SK-N-SH treated with all-trans-retinoic acid at 6 μM for 48 hours (cell line): ENCODE data around the gene PPARA.

Experiments
- ATAC-seq: fragments of 200-7000 bp; cut with Tn5 transposase; 3 replicates; pipeline ENCODE4 v1.9.1; 2020; ENCODE audit warnings: mild to moderate bottlenecking, moderate library complexity
- ARNTL ChIP-seq: fragments of 450-650 bp; formaldehyde crosslinking; IDR thresholded peaks from 2 replicates; pipeline ENCODE4 v1.5.0; 2020; ENCODE audit warnings: low read depth, mild to moderate bottlenecking, moderate library complexity, borderline replicate concordance
- CREB5 ChIP-seq: fragments of 250-450 bp; sonication (Bioruptor Pico); IDR thresholded peaks from 2 replicates; pipeline ENCODE4 v1.5.1; 2020; ENCODE audit warnings: low read depth, mild to moderate bottlenecking, moderate library complexity
- CSDC2 ChIP-seq: fragments of 250-450 bp; sonication (Bioruptor Pico); IDR thresholded peaks from 2 replicates; pipeline ENCODE4 v1.5.0; 2020; ENCODE audit warnings: mild to moderate bottlenecking, moderate library complexity
- CSRNP3 ChIP-seq: fragments of 250-450 bp; sonication (Bioruptor Pico); IDR thresholded peaks from 2 replicates; pipeline ENCODE4 v1.5.1; 2021; ENCODE audit warnings: mild to moderate bottlenecking, moderate library complexity
- ESRRG ChIP-seq: fragments of 250-450 bp; sonication (Bioruptor Pico); IDR thresholded peaks from 2 replicates; pipeline ENCODE4 v1.6.1; 2021; ENCODE audit warnings: mild to moderate bottlenecking
- GLIS3 ChIP-seq: fragments of 250-450 bp; sonication (Bioruptor Pico); IDR thresholded peaks from 2 replicates; pipeline ENCODE4 v1.5.0; 2020; ENCODE audit warnings: mild to moderate bottlenecking, moderate library complexity
- ISL1 ChIP-seq: fragments of 250-450 bp; sonication (Bioruptor Pico); IDR thresholded peaks from 2 replicates; pipeline ENCODE4 v2.1.2; 2022; ENCODE audit warnings: mild to moderate bottlenecking, moderate library complexity
- OSR1 ChIP-seq: fragments of 250-450 bp; sonication (Bioruptor Pico); IDR thresholded peaks from 2 replicates; pipeline ENCODE4 v1.8.0; 2022; ENCODE audit warnings: moderate library complexity, mild to moderate bottlenecking, inconsistent platforms
- PATZ1 ChIP-seq: fragments of 250-450 bp; sonication (Bioruptor Pico); IDR thresholded peaks from 2 replicates; pipeline ENCODE4 v1.8.0; 2020; ENCODE audit warnings: mild to moderate bottlenecking, moderate library complexity, borderline replicate concordance
- PPARA ChIP-seq: fragments of 250-450 bp; sonication (Bioruptor Pico); IDR thresholded peaks from 2 replicates; pipeline ENCODE4 v1.5.0; 2020; ENCODE audit warnings: mild to moderate bottlenecking, borderline replicate concordance
- RARB ChIP-seq: fragments of 250-450 bp; sonication (Bioruptor Pico); IDR thresholded peaks from 2 replicates; pipeline ENCODE4 v1.8.0; 2021; ENCODE audit warnings: mild to moderate bottlenecking, moderate library complexity
- SNAI2 ChIP-seq: fragments of 250-450 bp; sonication (Bioruptor Pico); IDR thresholded peaks from 2 replicates; pipeline ENCODE4 v1.5.0; 2020; ENCODE audit warnings: mild to moderate bottlenecking, moderate library complexity
- TCF4 ChIP-seq: fragments of 250-450 bp; sonication (Bioruptor Pico); IDR thresholded peaks from 2 replicates; pipeline ENCODE4 v1.8.0; 2021; ENCODE audit warnings: mild to moderate bottlenecking, moderate library complexity, borderline replicate concordance
- TSHZ2 ChIP-seq: fragments of 250-450 bp; sonication (Bioruptor Pico); IDR thresholded peaks from 2 replicates; pipeline ENCODE4 v1.5.0; 2020; ENCODE audit warnings: mild to moderate bottlenecking, moderate library complexity
- ZC3H10 ChIP-seq: fragments of 250-450 bp; sonication (Bioruptor Pico); IDR thresholded peaks from 2 replicates; pipeline ENCODE4 v1.5.1; 2021; ENCODE audit warnings: mild to moderate bottlenecking, moderate library complexity
- ZFP3 ChIP-seq: fragments of 250-450 bp; sonication (Bioruptor Pico); IDR thresholded peaks from 2 replicates; pipeline ENCODE4 v1.5.0; 2020; ENCODE audit warnings: mild to moderate bottlenecking, moderate library complexity
- ZNF565 ChIP-seq: fragments of 450-650 bp; formaldehyde crosslinking; conservative IDR thresholded peaks from 2 replicates; pipeline ENCODE4 v1.5.0; 2020; ENCODE audit warnings: low read depth, mild to moderate bottlenecking, moderate library complexity
- ZNF70 ChIP-seq: fragments of 450-650 bp; formaldehyde crosslinking; IDR thresholded peaks from 2 replicates; pipeline ENCODE4 v1.5.0; 2020; ENCODE audit warnings: mild to moderate bottlenecking, moderate library complexity
- ZNF8 ChIP-seq: fragments of 450-650 bp; formaldehyde crosslinking; IDR thresholded peaks from 2 replicates; pipeline ENCODE4 v1.5.0; 2020; ENCODE audit warnings: mild to moderate bottlenecking, moderate library complexity
- TF ChIP-seq, protein P1 (sequence below): fragments of 250-450 bp; sonication (Bioruptor Pico); IDR thresholded peaks from 2 replicates; pipeline ENCODE4 v1.8.0; 2021; ENCODE audit warnings: low read depth, mild to moderate bottlenecking, moderate library complexity, borderline replicate concordance

PPARA gene

DNA sequence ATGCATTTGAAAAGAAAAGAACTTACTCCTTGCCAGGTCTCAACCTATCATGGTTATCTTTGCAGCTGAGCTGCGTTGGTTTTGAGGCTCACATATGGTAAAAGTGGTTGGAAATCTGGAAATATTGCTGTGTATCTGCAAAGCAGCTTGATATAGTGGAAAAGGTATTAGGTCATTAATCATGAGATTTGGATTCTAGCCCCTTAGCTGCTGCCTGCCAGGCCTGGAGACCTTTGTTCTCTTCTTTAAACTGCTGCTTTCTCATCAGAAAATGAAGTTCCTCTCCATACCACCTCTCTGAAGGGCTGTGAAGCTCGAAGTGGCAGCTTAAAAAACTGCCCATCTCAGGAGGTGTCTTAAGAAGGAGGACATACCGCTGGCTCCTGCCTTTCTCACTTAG lies 5.7 kb downstream of the PPARA start:
- ATAC-seq, result no peak
- TF ChIP-seq, protein P1, sequence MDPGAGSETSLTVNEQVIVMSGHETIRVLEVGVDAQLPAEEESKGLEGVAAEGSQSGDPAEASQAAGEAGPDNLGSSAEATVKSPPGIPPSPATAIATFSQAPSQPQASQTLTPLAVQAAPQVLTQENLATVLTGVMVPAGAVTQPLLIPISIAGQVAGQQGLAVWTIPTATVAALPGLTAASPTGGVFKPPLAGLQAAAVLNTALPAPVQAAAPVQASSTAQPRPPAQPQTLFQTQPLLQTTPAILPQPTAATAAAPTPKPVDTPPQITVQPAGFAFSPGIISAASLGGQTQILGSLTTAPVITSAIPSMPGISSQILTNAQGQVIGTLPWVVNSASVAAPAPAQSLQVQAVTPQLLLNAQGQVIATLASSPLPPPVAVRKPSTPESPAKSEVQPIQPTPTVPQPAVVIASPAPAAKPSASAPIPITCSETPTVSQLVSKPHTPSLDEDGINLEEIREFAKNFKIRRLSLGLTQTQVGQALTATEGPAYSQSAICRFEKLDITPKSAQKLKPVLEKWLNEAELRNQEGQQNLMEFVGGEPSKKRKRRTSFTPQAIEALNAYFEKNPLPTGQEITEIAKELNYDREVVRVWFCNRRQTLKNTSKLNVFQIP (CRISPR knock-in tag), result no peak
- TF ChIP-seq ISL1 (CRISPR knock-in tag), result no peak
- TF ChIP-seq ZNF70, result no peak
- TF ChIP-seq OSR1, result no peak
- TF ChIP-seq GLIS3 (CRISPR knock-in tag), result no peak
- TF ChIP-seq ZFP3 (CRISPR knock-in tag), result no peak
- no peak for TF ChIP-seq CREB5 (CRISPR knock-in tag)
- TF ChIP-seq RARB (CRISPR knock-in tag), result no peak
- no peak for TF ChIP-seq PPARA
- no peak for TF ChIP-seq ESRRG (CRISPR knock-in tag)
- TF ChIP-seq SNAI2, result no peak

DNA sequence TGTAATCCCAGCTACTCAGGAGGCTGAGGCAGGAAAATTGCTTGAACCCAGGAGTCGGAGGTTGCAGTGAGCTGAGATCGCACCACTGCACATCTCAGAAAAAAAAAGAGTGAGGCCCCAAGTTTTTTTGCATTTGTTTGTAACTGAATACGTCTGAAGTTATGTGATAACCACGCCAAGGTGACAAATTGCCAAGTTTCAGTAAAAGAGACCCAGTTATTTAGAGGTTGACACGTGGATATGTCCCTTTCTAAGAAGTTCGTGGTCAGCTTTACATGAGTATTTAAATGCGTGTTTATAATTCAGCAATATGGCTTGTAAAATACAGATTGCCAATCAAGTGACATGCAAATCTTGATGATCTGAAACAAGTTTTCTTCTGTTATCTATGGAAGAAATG lies 8.0 kb downstream of the PPARA start:
- no peak for ATAC-seq
- TF ChIP-seq GLIS3 (CRISPR knock-in tag) (no peak), CSRNP3 (CRISPR knock-in tag) (no peak), SNAI2 (no peak), CREB5 (CRISPR knock-in tag) (no peak), TSHZ2 (no peak), ARNTL (CRISPR knock-in tag) (no peak), PPARA (no peak), PATZ1 (no peak), TCF4 (CRISPR knock-in tag) (no peak), ZFP3 (CRISPR knock-in tag) (no peak)

DNA sequence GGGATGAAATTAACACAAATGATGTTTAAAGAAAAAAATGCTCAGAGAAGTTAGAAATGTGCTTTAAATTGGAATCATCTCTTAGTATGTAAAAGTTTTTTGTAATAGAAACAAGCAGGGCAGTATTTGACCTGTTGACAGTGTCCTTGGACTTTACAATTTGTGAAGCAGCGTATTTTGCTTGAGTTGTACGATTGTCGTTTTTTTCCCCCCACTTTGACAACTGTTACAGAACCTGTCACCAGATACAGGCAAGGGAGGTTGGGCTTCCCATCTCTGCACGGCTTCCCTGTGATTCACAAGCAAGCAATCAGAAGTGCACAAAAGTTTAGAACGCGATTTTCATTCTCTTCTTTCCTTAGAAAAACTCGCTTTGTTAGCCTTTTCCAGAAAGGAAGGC lies 8.9 kb downstream of the PPARA start:
- ATAC-seq, result no peak
- TF ChIP-seq, protein P1 (CRISPR knock-in tag), result no peak
- TF ChIP-seq CSRNP3 (CRISPR knock-in tag), result no peak
- TF ChIP-seq PATZ1, result no peak
- TF ChIP-seq ZNF565, result no peak
- TF ChIP-seq ZC3H10 (CRISPR knock-in tag), result no peak
- no peak for TF ChIP-seq GLIS3 (CRISPR knock-in tag)
- TF ChIP-seq CSDC2 (CRISPR knock-in tag), result no peak
- no peak for TF ChIP-seq ZNF8
- no peak for TF ChIP-seq CREB5 (CRISPR knock-in tag)
- TF ChIP-seq PPARA, result no peak
- no peak for TF ChIP-seq ARNTL (CRISPR knock-in tag)
